ENCODE data around the gene CSNK1G1. TPM values are rescaled to one million over a fixed set of nuclear protein-coding genes. Genes with fewer than 3 reads are reported as not detected.
"Not testable (repeated sequence)": the region's sequence is repeated elsewhere in the genome, so short reads cannot be mapped to it uniquely, and the experiment has no call there.

The CSNK1G1 gene
- total RNA-seq, 2 experiments from 2014 or later = 16.7 to 20.4 TPM

- Mint-ChIP-seq H3K27ac (no peak overlapping the region), H3K4me1 (ENCODE audit: low read depth) (peaks cover 28% of the 10 kb centered on the region), H3K4me3 (no peak overlapping the region), H3K9me3 (peaks cover 4% of the 10 kb centered on the region), H3K36me3 (ENCODE audit: low read depth) (peaks cover 12% of the 10 kb centered on the region), H3K27me3 (no peaks in the 10 kb centered on the region)
- ChIA-PET POLR2A (no interaction called here), CTCF (no interaction called here)
- TF ChIP-seq, protein P1, sequence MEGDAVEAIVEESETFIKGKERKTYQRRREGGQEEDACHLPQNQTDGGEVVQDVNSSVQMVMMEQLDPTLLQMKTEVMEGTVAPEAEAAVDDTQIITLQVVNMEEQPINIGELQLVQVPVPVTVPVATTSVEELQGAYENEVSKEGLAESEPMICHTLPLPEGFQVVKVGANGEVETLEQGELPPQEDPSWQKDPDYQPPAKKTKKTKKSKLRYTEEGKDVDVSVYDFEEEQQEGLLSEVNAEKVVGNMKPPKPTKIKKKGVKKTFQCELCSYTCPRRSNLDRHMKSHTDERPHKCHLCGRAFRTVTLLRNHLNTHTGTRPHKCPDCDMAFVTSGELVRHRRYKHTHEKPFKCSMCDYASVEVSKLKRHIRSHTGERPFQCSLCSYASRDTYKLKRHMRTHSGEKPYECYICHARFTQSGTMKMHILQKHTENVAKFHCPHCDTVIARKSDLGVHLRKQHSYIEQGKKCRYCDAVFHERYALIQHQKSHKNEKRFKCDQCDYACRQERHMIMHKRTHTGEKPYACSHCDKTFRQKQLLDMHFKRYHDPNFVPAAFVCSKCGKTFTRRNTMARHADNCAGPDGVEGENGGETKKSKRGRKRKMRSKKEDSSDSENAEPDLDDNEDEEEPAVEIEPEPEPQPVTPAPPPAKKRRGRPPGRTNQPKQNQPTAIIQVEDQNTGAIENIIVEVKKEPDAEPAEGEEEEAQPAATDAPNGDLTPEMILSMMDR (IDR thresholded peaks at IDR 0.05) = no peak
- ATAC-seq (no peak), DNase-seq (no peak)
- intact Hi-C loops (cut with micrococcal nuclease) = no loop called here
These were observed 131.5 kb downstream of the CSNK1G1 start for GRCh38 chr15:64224511-64224910.

- no peak for DNase-seq
- ChIA-PET POLR2A (no interaction called here), CTCF (no interaction called here)
- TF ChIP-seq, protein P1 (IDR thresholded peaks at IDR 0.05) = no peak
- H3K27me3 Mint-ChIP-seq = no peaks in the 10 kb centered on the region
- peaks cover 12% of the 10 kb centered on the region for H3K36me3 Mint-ChIP-seq (ENCODE audit: low read depth)
- no peak for ATAC-seq
- H3K9me3 Mint-ChIP-seq = peaks cover 4% of the 10 kb centered on the region
- H3K4me1 Mint-ChIP-seq (ENCODE audit: low read depth) = peaks cover 22% of the 10 kb centered on the region
- no peak overlapping the region for H3K4me3 Mint-ChIP-seq
- H3K27ac Mint-ChIP-seq = no peak overlapping the region
- intact Hi-C loops (cut with micrococcal nuclease) = no loop called here
These were observed 132.1 kb downstream of the CSNK1G1 start for GRCh38 chr15:64223882-64224281.

DNA sequence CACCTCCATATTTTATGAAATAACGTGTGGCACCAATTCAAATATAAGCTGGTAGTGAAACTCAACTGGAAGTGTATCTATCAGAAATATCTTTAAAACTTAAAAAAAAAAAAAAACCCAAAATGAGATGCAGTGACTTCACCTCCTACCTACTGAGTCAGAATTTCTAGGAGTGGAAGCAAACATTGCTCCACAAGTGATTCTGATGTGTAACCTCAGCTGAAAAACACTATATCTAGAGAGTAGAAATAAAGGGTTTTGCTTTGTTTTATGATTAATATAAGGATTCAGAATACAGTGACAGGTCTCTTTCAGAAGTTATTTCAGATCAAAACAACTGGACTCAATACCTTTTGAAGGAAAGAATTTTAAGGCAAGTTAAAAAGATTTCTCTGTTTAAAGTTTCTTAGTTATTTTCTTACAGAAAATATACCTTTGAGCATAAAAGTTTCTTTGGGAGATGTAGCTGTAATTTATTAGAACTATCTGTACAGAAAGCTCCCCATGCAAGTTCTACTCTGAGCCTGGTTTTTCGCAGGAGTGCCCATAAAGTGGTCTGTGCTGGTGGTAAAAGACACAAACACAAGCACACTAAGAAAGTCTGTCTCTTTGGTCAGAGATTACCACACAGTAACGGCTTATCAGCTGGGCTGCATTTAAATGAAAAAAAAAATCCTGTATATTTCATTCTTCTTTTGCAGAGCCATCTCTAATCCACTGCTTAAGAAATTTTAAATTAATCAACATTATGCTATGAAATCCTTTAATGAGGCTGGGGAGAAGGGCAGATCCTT lies 133.2 kb downstream of the CSNK1G1 start:
- peaks cover 4% of the 10 kb centered on the region for H3K9me3 Mint-ChIP-seq
- no peak for DNase-seq
- ATAC-seq = peak; percentile 74
- no peak overlapping the region for H3K27ac Mint-ChIP-seq
- H3K4me1 Mint-ChIP-seq (ENCODE audit: low read depth) = peaks cover 22% of the 10 kb centered on the region
- ChIA-PET POLR2A (interaction anchor here (0.6 kb wide), 1 partner anchor 13 kb away, joined by 4 read pairs; no protein-coding TSS in a partner anchor), CTCF (no interaction called here)
- intact Hi-C loops (cut with micrococcal nuclease) = no loop called here
- no peak overlapping the region for H3K4me3 Mint-ChIP-seq
- H3K27me3 Mint-ChIP-seq = no peaks in the 10 kb centered on the region
- TF ChIP-seq, protein P1 (IDR thresholded peaks at IDR 0.05) = no peak
- peaks cover 12% of the 10 kb centered on the region for H3K36me3 Mint-ChIP-seq (ENCODE audit: low read depth)

- DNase-seq; H3K4me3 Mint-ChIP-seq; POLR2A ChIA-PET; intact Hi-C loops (cut with micrococcal nuclease); CTCF ChIA-PET; H3K9me3 Mint-ChIP-seq; H3K27me3 Mint-ChIP-seq; ATAC-seq: not testable (repeated sequence)
- H3K4me1 Mint-ChIP-seq (ENCODE audit: low read depth) = peaks cover 20% of the 10 kb centered on the region
- H3K36me3 Mint-ChIP-seq (ENCODE audit: low read depth) = peaks cover 12% of the 10 kb centered on the region
- peak overlapping the region; percentile 66 for H3K27ac Mint-ChIP-seq
These were observed 134.1 kb downstream of the CSNK1G1 start for GRCh38 chr15:64221911-64222310.

DNA sequence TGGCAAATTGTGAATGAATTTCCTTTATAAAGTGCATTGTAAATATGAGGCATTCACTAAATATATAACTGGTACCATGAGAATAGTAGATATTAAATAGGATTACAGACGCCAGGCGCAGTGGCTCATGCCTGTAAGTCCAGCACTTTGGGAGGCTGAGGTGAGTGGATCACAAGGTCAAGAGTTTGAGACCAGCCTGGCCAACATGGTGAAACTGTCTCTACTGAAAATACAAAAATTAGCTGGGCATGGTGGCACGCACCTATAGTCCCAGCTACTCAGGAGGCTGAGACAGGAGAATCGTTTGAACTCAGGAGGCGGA lies 138.6 kb downstream of the CSNK1G1 start:
- CTCF ChIA-PET; ATAC-seq; H3K27ac Mint-ChIP-seq; H3K27me3 Mint-ChIP-seq; POLR2A ChIA-PET; H3K4me3 Mint-ChIP-seq; DNase-seq; H3K9me3 Mint-ChIP-seq; H3K4me1 Mint-ChIP-seq (ENCODE audit: low read depth); intact Hi-C loops (cut with micrococcal nuclease): not testable (repeated sequence)
- H3K36me3 Mint-ChIP-seq (ENCODE audit: low read depth) = peaks cover 22% of the 10 kb centered on the region

DNA sequence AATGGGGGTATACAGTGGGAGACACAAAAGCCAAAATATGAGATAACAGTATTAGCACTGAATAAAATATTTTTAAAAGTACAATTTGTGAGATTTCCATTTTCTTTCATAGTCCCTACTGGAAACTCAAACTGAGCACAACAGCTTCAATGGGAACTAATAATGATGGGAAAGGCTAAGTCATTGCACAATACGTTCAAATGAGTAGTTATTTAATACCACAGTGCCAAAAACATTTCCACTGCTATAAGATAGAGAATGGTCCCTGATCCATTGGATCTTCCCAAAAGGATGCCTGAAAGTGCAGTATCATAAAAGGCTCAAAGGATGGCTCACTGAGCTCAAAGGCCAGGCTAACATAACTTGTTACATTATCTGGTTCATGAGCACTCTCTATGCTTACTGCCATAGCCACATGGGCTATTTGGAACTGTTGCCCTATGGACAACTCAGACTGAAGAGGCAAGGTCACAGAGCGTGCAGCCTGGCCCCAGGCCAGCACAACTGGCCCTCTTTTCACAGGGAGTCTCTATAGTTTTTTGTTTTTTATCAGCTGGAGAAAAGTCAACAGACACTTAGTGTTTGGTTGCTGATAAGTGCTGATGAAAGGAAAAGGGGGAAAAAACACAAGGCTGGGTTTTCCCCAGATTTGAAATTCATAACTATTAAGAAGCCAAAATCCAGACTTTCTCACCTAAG lies 139.1 kb downstream of the CSNK1G1 start:
- Mint-ChIP-seq H3K4me3 (no peak overlapping the region), H3K36me3 (ENCODE audit: low read depth) (peaks cover 19% of the 10 kb centered on the region), H3K27ac (no peak overlapping the region), H3K4me1 (ENCODE audit: low read depth) (peaks cover 3% of the 10 kb centered on the region), H3K9me3 (peaks cover under 1% of the 10 kb centered on the region), H3K27me3 (no peaks in the 10 kb centered on the region)
- ATAC-seq (no peak), DNase-seq (no peak)
- ChIA-PET POLR2A (interaction anchor here (1.4 kb wide), 1 partner anchor 80 kb away, joined by 3 read pairs; no protein-coding TSS in a partner anchor), CTCF (interaction anchor here (0.8 to 1.9 kb wide), 4 partner anchors 29 to 138 kb away, joined by 3 to 5 read pairs (median 4); no protein-coding TSS in a partner anchor)
- intact Hi-C loops (cut with micrococcal nuclease) = no loop called here
- TF ChIP-seq, protein P1 (IDR thresholded peaks at IDR 0.05) = no peak

All from activated CD8-positive, alpha-beta T cell treated with anti-CD3 and anti-CD28 coated beads for 36 hours (primary cell).